SH-SY5Y (cell line): ENCODE data around the gene CNGB1.

Source experiments
- GATA2 ChIP-seq: IDR thresholded peaks from 2 replicates; pipeline ENCODE4 v1.6.1; 2011; ENCODE audit warnings: mild to moderate bottlenecking, low read depth, low read length
- GATA3 ChIP-seq: IDR thresholded peaks from 2 replicates; pipeline ENCODE4 v1.6.1; 2011; ENCODE audit warnings: low read depth, mild to moderate bottlenecking, low read length, moderate library complexity

Gene CNGB1

DNA sequence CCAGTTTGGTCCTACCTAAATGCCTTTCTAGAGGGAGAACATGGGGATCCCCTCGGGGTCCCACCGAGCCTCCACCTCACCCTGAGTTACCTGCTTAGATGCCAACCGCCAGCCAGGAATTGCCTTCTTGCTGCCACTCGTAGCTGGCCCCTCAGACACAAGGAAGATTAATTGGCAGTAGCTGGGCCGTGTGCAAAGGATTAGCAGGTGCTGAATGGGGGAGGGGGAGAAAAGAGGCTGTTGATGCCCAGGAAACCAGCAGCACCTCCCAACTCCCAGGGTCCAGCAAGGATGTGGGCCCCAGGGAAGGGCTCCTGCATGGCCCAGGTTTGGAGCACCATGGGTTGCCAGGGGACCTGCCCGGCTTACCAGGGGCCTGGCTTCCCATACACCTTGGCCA, at the start of gene CNGB1:
Gene CNGB1 (minus strand): TSS at position 159 of the 400 bp plus-strand sequence. CDS start 3,842 bp downstream, outside the sequence.
- TF ChIP-seq GATA3 = no peak
- TF ChIP-seq GATA2 = no peak

DNA sequence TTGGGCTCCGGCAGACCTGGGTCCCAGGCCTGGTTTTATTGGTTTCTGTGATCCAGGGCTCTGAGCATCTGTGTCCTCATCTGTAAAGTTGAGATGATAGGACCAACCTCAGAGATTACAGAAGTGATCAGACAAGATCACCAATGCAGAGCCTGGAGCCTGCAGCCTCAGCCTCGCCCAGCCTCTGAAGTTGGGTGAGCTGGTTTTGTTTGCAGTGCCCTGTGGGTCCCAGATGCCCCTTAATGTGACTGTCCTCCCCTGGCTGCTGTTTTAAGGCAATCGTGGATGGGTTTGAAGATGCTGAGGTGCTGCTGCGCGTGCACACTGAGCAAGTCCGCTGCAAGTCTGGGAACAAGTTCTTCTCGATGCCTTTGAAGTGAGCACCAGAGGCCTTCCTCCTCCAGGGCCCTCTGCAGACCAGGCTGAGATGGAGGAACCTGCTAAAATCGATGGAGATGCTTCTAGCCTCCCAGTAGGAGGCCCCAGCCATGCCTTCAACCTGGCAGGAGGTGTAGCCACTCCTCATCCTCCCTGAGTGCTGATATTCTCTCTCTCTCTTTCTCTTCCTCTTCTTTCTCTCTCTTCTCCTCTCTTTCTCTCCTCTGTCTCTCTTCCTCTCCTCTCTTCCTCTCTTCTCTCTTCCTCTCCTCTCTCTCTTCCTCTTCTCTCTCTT, 49.1 kb upstream of the CNGB1 start:
- TF ChIP-seq GATA3 (no peak), GATA2 (no peak)

GRCh38 chr16:58018803-58019202, 47.9 kb upstream of the CNGB1 start:
- TF ChIP-seq GATA3 = no peak
- TF ChIP-seq GATA2 = no peak

DNA sequence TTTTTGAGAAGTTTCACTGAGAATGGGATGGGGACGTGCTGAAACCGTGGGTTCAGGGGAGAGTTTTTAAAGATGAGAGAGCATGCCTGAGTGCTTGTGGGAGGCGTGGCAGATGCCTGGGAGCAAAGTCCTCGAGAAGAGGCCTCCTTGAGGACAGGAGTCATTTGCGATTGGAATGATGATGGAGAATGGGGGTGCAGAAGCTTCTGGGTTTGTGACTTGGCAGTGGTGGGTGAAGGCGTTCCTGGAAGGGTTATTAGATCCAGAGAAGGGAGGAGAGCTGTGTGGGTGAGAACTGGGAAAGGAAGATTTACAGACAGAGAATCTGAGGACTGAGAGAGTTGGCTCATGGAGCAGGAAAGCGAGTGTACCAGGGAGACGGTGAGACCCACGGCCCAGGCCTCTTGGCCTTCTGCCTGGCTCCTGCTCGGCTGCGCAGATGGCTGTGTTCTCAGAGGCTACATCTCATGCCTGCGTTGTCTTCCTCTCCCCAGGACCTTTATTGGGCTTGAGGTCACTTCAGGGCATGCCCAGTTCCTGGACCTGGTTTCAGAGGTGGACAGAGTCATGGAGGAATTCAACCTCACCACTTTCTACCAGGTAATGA, 46.0 kb upstream of the CNGB1 start:
- TF ChIP-seq GATA3 (no peak), GATA2 (no peak)

- TF ChIP-seq GATA3 (no peak), GATA2 (no peak)
Measured at GRCh38 chr16:58013201-58013956, 42.5 kb upstream of the CNGB1 start.

DNA sequence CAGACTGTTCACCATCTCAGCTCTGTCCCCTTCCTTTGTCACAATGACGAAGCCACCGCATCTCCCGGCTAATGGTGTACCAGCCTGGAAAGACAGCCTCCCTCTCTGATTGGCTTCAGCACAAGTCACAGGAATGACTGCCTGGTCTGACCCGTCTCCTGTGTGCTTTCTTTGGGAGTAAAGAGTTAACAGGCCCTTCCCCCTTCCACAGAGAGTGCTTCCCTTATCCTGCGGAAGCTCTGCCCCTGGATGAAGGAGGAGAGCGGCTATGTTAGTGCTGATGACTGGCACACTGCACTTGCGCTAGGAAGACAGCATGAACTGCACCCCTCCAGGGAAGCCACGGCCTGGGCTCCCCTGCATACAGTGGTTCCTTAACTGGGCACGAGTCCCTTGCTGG, 41.6 kb upstream of the CNGB1 start:
- TF ChIP-seq GATA2 (no peak), GATA3 (no peak)

DNA sequence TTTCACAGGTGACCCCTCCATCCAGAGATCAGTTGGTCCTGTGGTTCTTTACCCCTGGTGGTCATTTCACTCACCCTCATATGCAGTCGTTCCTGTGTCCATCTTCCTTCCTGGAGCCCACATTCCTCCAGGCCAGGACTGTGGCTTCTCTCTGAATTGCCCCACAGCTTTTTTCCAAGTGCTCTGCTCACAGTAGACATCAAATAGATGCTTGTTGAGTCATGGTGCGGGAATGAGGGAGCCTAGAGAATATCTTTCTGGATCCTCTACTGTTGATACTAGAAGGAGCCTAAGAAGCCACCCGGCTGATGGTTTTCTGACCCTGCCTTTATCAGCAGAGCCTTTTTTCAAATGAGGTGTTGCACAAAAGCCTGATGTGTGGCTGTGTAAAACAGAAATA, 40.7 kb upstream of the CNGB1 start:
- TF ChIP-seq GATA3 (no peak), GATA2 (no peak)

- TF ChIP-seq GATA2 (no peak), GATA3 (no peak)
Measured at GRCh38 chr16:58010886-58011285, 40.0 kb upstream of the CNGB1 start.

GRCh38 chr16:58009856-58010416, 39.0 kb upstream of the CNGB1 start:
- no peak for TF ChIP-seq GATA2
- no peak for TF ChIP-seq GATA3

DNA sequence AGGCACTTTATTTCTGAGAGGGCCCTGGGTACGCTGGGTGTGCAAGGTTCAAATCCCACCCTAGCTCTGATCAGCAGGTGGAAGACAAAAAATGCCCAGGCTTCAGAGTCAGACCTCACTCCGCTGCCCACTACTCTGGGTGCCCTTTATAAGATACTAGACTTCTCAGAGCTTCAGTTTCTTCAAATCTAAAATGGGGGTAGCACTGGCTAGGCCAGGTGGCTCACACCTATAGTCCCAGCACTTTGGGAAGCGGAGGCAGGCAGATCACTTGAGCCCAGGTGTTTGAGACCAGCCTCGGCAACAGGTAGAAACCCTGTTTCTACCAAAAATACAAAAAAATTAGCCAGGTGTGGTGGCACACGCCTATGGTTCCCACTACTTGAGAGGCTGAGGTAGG, 32.0 kb upstream of the CNGB1 start:
- no peak for TF ChIP-seq GATA2
- TF ChIP-seq GATA3 = no peak

GRCh38 chr16:58002416-58002800, 31.5 kb upstream of the CNGB1 start:
- TF ChIP-seq GATA3 = no peak
- no peak for TF ChIP-seq GATA2

GRCh38 chr16:58001781-58002415, 31.0 kb upstream of the CNGB1 start:
- TF ChIP-seq GATA2 = no peak
- TF ChIP-seq GATA3 = no peak

- TF ChIP-seq GATA2 = no peak
- TF ChIP-seq GATA3 = no peak
Measured at GRCh38 chr16:58000706-58001676, 30.1 kb upstream of the CNGB1 start, which contains the start of gene USB1. TSS of gene USB1 (plus strand) at chr16:58001407. CDS start at chr16:58001484, 77 bp downstream.
